HG03135 (cell line): ENCODE data around the gene MACROD1.

Experiments
- ATAC-seq: cut with Tn5 transposase; IDR thresholded peaks from one replicate; pipeline ENCODE4 v1.9.1; 2021; ENCODE audit warnings: mild to moderate bottlenecking, moderate library complexity; ENCODE audit not compliant: unreplicated experiment

Gene MACROD1

DNA sequence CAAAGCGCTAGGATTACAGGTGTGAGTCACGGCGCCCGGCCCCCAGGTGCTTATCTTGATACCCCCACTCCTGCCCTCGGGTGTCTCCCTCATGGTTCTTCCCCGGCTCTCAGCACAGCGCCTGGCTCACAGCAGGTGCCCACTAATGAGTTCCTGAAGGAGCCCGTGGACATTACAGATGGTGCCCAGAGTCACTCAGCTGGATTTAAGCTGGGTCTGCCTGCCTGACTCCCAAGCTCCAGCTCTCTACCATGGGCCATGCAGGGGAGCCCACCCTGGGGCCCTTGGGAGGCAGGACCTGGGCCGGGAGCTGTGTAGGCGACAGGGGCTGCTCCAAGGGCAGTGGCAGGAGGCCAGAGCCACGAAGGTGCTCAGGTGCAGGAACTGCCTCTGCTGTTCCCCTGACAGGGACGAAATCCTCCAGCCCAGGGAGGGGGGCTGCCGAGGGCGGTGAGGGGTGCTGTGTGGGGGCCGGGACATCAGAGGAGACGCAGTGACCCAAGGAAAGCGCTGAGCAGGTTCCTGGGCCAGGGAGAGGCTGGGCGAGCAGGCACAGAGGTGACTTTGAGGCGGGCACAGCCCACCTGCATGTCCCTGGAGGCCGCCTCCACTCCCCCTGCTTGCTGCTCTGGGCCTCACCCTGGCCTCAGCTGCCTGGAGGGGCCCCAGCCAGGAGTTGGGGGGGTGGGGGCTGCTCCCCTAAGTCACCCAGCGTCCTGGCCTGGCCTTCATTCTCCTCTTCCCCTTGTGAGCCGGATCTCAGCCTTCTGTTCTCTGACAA, 144.7 kb downstream of the MACROD1 start:
- no peak for ATAC-seq

DNA sequence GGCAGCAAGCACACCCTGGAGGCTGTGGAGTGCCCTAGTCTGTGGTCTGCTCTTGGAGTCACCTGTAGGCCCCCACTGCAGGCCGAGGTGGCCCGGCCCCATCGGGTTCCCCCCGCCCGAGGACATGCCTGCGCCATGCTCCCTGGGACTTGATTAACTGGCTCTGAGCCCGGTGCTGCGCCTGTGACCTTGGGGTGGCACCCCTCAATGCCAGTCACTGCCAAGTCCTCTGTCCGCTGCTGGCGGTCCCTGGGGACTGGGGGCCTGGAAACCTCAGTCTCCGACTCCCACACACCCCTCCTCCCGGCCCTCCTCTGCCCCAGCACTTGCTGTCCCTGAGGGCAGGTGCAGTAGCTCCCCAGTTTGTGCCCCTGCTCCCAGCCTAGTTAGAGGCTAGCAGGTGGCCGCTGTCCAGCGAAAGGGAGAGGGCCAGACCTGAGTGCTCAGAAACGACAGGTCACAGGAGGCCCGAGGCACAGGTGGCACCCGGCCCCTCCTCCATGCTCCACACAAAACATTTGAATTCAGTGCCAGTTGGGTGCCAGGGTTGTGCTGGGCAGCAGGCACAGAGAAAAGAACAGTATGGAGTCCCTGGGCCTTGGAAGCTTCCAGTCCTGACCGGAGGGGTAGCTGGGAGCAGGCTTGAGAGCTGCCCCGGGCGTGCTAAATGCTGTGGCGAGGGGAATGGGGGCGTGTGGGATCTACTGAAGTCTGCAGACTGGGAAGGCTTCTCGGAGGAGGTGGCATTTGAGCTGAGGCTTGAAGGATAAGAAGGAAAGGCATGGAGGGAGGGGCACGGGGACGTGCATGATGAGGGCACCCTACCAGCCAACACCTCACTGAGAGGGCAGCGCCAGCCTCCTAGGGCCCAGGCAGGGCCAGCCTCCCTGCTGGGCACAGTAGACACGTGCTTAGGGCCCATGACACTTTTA, 146.5 kb downstream of the MACROD1 start:
- ATAC-seq = no peak

DNA sequence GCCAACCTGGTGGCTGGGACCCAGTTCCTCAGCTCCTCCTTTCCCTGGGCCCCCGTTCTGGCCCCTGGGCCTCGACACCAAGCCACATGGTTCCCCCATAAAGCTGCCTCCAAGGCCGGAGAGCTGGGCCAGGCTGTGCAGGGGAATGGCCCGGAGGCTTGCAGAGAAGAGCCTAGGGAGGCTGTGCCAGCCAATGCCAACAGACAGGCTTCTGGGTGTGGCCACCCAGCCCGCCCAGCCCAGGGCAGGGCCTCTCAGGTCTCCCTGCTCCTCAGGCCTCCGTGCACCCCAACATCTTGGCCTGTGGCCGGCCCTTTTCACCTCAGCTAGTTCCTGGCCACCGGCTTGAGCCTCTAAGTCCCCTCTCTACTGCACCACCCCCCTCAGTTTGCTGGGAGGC, 147.6 kb downstream of the MACROD1 start:
- ATAC-seq = no peak

DNA sequence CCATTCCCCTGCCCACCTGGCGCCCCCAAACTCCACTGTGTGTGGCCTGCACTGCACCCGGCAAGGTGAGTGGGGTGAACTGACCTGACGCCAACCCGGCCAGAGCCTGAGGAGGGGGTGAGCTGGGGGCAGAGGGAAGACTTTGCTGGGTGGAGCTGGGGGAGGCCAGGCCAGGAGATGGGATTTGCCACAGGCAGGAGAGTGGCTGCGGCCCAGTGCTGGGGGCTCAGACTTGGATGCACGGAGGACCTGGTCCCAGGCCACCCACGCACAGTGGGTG, 148.0 kb downstream of the MACROD1 start:
- no peak for ATAC-seq

DNA sequence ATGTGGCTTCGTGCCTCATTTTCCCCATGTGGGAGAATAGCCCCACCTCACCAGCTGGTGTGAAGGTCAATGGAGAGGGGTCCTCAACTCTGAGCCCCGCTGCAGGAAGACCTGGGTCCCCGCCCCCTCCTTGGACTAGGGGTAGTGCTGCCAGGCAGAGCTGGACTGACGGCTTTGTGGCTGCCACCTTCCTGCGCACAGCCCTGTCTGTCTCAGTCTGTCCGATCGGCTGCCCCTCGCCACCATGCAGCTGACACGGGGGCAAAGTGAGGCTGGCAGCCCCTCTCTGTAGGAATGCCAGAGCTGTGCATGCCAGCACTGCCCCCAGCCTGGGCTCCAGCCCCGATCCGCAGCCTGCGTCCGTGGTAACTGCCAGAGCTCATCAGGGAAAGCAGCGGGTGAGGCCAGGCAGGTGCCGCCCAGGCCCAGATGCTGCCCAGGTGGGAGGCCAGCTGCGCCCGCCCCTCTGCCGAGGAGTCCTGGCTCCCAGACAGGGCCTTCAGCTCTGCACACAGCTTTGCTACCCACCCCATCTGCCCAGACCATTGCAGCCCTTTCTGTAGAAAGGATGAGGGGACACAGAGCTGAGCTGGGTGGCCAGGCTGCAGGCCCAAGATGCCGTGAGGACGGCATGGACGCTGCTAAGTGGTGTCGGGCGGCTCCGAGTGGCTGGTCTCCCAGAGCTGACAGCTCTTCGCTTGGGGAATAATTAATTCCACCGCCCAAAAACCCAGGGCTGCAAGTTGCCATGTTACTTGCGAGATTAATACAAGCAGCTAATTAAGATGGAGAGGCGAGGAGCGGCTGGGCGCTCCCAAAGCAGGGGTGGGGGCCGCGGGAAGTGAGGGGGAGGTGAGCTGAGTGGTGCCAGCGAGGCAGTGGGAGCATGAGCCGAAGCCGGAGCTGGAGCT, 149.7 kb downstream of the MACROD1 start:
- ATAC-seq = no peak

DNA sequence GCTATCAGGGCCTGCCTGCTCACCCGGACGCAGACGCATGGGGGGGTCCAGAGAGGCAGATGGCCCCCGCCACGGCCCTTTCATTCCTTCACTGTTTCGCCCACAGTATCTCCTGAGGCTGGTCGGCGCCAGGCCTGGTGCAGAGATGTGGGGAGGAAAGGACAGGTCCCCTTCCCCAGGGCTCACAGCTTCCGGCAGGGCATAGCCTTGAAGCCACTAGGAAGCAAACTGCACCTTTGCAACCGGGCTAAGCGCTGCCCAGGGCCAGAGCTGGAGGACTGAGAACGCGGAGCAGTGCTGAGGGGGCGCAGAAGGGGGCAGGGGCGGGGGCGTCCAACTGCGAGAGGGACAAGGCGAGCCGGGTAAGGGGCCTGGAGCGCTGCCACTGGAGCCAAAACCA, 150.4 kb downstream of the MACROD1 start:
- ATAC-seq = no peak

DNA sequence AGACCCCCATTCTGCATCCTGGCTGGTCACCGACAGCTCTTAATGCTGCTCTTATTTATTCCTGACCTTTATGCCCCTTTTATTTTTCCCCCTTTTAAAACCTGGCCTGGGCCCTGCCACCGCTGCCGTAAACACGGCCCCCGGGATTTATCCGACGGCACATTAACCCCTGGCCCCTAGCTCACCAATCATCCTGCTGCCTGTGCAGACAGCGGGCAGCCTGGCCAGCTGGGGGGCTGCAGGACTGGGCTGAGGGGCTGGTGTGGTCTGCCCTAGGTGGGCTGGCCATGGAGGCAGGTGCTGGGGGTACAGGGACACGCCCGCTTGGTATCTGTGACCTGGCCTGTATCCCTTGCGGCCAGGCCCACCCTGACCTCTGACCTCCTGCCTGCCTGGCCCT, 151.6 kb downstream of the MACROD1 start:
- ATAC-seq = no peak

DNA sequence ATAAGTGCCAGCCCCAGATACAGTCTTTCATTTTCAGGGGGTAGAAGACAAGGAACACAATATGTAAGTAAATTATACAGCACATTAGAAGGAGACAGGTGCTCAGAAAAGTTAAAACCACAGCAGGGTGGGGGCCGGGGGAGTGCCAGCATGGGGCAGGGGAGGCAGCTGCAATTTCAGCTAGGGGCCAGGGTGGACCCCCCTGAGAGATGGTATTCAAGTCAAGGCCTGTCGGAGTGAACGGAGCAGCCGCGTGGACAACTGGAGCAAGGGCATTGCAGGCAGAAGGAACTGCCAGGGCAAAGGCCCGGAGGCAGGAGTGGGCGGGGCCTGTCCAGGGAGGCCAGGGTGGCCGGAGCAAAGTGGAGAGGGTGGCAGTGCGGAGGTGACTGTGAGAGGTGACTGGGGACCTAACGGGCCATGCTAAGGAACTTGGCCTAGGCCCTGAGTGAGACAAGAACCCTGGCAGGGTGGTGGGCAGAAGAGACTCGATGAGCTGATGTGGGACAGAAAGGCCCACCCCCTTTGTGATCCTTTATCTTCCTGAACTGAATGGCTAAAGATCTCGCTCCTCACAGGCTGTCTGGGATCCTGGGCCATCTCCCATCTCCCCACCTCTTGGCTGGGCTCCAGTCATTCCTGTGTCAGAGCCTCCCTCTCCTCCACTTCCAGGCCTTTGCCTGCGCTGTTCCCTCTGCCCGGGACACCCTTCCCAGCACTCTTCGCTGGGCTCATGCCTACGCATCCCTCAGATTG, 152.6 kb downstream of the MACROD1 start:
- ATAC-seq = no peak

DNA sequence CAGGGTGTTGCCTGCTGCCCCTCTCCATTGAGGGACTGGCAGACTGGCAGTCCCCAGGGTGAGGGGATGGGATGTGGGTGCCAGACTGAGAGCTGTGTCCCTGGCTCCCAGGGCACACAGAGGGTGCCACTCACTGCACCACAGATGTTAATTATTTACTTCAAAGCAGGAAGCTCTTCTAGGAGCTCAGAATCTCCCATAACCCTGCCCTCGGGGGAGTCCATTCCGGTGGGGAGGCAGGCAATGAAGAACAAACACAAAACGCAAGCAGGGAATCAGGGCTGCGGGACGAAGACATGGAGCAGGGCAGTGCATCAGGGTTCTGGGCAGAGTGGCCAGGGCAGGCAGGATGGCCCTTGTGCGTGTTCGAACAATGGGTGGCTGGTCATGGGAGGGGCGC, 154.5 kb downstream of the MACROD1 start:
- ATAC-seq = no peak

DNA sequence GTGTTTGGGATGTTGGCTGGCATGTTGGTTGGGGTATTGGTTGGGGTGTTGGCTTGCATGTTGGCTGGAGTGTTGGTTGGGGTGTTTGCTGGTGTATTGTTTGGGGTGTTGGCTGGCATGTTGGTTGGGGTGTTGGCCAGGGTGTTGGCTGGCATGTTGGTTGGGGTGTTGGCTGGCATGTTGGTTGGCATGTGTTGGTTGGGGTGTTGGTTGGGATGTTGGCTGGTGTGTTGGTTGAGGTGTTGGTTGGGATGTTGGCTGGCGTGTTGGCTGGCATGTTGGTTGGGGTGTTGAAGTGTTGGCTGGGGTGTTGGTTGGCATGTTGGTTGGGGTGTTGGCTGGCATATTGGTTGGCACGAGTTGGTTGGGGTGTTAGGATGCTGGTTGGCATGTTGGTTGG, 155.1 kb downstream of the MACROD1 start:
- no peak for ATAC-seq

DNA sequence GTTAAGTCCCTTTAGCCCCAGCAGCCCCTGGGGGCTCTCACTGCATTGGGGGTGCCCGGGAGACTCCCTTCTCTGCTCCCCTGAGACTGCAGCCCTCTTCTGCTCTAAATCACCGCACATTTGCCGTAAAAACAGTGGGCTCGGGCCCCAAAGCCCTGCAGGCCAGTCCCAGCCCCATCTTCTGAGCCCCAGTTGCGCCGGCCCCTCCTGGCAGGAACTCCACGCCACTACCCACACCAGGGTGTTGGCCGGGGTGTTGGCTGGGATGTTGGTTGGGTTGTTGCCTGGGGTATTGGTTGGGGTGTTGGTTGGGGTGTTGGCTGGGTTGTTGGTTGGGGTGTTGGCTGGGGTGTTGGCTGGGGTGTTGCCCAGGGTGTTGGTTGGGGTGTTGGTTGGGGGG, 156.2 kb downstream of the MACROD1 start:
- ATAC-seq = no peak

DNA sequence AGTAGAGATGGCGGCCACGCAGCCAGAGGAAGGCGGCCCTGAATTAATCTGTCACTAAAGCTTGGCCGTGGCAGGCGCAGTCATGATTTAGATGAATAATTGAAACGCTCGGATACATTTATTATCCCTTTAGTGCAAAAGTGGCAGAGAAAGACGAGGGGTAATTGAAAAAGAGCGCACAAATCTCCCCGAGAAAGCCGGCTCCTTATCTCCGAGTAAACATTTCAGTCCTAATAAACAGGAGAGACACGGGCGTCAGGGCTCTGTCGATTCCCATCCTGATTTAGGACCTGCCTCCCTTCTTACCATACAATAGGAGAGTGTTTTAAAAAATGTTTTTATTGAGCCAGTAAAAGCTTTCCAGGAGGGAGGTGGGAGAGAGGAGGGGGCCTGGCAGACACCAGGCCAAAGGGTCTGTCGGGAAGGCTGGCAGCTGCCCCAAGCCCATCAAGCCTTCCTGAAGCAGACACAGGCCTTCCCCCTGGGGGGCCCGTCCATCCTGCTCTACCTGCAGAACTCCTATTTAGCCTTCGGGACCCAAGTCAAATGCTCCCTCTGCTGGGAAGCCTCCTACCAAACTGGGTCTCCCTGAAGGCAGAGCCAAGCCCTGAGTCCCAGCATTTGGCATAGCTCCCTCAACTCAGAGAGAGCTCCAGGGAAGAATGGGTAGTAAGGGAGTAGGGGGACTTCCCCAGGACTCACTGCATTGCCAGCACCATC, 156.8 kb downstream of the MACROD1 start:
- ATAC-seq = no peak

DNA sequence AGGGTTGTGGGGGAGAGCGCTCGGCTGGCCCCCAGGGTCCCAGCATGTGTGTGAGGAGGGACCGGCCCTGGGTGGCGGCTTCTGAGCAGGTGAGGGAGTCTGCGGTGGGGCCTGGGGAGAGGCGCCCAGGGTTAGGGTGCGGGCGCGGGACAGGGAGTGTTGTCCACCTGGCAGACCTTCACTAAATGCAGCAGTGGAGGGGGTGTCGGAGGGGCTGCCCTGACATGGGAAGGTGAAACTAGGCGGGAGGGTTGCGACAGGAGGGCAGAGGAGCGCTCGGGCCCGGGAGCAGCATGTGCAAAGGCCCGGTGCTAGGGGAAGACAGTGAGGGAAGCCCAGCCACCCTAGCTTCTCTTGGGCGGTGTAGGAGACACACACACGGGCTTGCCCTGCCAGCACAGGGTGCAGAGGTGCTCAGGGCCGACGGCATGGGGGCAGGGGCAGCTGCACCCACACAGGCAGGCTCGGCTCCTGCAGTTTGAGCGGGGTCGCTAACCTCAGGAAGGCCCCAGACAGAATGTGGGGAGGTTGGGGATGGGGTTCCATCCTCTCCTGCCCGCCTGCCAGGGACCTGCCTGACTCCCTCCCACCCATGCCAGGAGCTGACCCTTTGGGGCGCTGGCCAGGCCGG, 157.5 kb downstream of the MACROD1 start:
- no peak for ATAC-seq

DNA sequence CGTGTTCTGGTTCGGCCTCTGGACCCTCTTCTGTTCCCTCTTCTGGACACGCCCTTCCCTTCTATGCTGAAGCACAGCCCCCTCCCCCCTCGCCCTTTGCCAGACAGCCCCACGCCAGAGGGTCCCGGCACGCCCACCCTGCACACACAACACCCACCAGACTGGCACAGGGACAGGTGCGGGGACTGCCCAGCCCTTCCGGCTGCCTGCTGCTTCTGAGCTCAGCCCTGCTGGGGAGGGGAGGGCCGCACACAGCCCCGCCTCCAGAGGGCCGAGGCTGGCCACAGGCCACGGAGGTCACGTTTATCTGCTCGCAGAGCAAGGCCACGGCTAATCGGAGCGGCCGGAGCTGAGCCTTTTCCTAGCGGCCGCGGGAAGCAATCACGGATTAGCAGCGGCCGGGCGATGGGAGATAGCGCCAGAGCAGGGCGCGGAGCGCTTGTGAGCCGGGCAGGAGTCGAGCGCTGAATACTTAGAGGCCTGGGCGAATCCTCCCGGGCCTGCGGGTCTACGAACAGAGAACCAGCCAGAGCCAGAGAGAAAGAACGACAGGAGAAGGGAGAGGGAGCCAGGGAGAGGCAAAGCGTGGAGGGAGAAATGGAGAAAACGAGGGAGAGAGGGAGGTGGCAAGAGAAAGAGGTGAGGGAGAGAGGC, 158.2 kb downstream of the MACROD1 start:
- no peak for ATAC-seq

DNA sequence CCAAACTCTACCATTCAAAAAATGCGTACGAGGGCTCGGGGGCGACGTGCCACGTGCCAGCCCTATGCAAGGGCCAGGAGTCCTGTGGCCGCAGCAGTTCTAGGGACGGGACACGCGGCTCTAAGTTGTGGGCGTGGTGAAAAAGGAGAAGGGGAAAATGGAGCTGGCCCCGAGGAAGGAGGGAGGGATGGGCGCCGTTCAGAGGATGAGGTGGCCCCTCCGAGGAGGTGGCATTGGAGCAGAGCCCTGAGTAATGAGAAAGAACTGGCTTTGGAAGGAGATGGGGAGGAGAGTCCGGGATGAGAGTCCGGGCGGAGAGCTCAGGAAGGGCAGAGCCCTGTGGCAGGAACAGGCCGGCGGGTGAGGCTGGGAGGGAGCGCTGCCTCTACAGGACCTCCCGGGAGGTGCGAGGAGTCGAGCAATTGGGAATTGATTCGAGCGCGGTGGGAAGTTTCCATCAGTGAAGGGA, 158.7 kb downstream of the MACROD1 start:
- no peak for ATAC-seq

DNA sequence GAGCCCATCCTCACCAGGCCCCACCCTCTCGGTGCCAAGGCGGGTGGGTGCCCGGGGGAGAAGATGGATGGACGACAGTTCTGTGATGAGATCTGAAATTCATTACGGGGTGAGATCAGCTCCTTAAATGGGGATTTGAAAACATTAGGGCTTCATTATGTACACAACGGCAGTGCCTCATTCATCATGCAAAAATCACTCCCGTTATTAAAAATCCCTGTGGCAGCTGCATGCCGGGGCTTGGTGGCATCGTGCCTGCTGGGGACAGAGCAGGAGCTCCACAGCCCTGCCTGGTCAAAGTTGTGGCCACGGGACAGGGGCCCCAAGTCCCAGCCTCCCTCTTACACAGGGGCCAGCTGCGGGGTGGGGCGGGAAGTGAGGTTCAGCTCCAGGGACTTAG, 159.5 kb downstream of the MACROD1 start:
- ATAC-seq = no peak

DNA sequence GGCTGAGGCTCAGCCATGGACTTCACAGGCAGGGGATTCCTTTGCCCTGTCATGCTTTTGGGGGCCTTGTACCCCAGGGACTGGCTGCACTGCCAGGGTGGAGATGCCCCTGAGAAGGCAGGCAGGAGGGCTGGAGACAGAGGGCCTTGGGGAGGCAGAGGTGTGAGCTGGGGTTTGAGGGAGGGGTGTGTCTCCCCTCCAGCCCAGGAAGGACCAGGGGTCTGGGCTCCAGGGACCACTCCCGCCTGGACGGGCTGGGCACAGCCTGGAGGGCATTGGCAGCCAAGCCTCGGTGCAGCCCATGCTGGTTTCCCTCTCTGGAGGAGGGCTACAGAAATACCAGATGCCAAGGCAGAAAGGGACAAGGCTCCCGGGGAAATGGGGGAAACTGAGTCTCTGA, 160.2 kb downstream of the MACROD1 start:
- ATAC-seq = no peak

DNA sequence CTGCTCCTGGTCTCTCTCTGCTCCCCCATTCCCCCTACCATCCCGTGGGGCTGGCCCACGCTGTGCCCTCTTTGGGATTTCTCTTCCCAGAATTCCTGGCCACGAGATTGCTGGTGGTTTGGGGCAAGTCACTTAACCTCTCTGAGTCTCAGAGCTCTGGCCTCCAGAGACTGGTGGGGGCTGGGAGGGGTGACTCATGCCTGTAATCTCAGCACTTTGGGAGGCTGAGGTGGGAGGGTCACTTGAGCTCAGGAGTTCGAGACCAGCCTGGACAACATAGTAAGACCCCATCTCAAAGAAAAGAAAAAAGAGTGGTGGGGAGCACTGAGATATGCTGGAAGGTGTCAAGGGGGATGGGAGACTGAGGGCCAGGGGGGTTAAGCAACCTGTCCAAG, 161.3 kb downstream of the MACROD1 start:
- no peak for ATAC-seq
